AG04450 (cell line): ENCODE results near the gene PSTPIP2. TPM values are rescaled to one million over a fixed set of nuclear protein-coding genes. Genes with fewer than 3 reads are reported as not detected.

ENCODE experiments used
- CTCF ChIA-PET: fragments of 300-600, 350-600 bp; formaldehyde crosslinking; extraction: SDS; loops from one replicate; lab custom pipeline; 2022; ENCODE audit warnings: antibody characterized with exemption, inconsistent platforms; lab: Charles Lee
- POLR2A ChIA-PET: fragments of 350-600 bp; formaldehyde crosslinking; extraction: SDS; loops from one replicate; lab custom pipeline; 2021; ENCODE audit warnings: antibody characterized with exemption, inconsistent platforms; lab: Yijun Ruan, JAX
- DNase-seq: peaks from one replicate; pipeline ENCODE4 v3.0.0-alpha.2; 2011; ENCODE audit warnings: low read depth, low spot score
- H3K27ac ChIP-seq: one replicate; pipeline ENCODE4 v1.5.1; 2012; ENCODE audit warnings: low read depth, low read length, control low read depth
- H3K27me3 ChIP-seq: one replicate; pipeline ENCODE4 v1.6.0; 2012; ENCODE audit warnings: low read length; ENCODE audit not compliant: control insufficient read depth, insufficient read depth
- H3K4me3 ChIP-seq: 2 replicates; pipeline ENCODE4 v1.5.1; 2011; ENCODE audit warnings: mild to moderate bottlenecking, low read depth, low read length, control low read depth
- H3K9me3 ChIP-seq: 2 replicates; pipeline ENCODE4 v1.5.1; 2012; ENCODE audit warnings: low read length; ENCODE audit not compliant: control insufficient read depth, insufficient read depth
- CTCF ChIP-seq: IDR thresholded peaks from 2 replicates; pipeline ENCODE4 v1.5.1; 2011; ENCODE audit warnings: low read depth, low read length, control low read depth, inconsistent platforms
- polyA plus RNA-seq: library from polyadenylated mRNA; depleted of rRNA; stranded (reverse); fragments of >200 nt; gene quantifications from 2 replicates; pipeline ENCODE4 v1.2.3, GENCODE V29; 2011

PSTPIP2 gene
- polyA plus RNA-seq, 1 experiment, result 12.6 TPM

- POLR2A ChIA-PET, result no interaction called here
- H3K27me3 ChIP-seq, result no peaks in the 10 kb centered on the region
- no peak for TF ChIP-seq CTCF
- peak overlapping the region; percentile 61 for H3K27ac ChIP-seq
- CTCF ChIA-PET, result no interaction called here
- H3K4me3 ChIP-seq, result peak overlapping the region; percentile 60
- DNase-seq, result no peak
- no peaks in the 10 kb centered on the region for H3K9me3 ChIP-seq
Observed at GRCh38 chr18:46028536-46028891, 43.5 kb downstream of the PSTPIP2 start.

GRCh38 chr18:46019936-46020335 lies 52.1 kb downstream of the PSTPIP2 start:
- no peaks in the 10 kb centered on the region for H3K9me3 ChIP-seq
- no peaks in the 10 kb centered on the region for H3K27me3 ChIP-seq
- no peak overlapping the region for H3K4me3 ChIP-seq
- H3K27ac ChIP-seq, result no peak overlapping the region
- DNase-seq, result no peak
- TF ChIP-seq CTCF, result no peak
- POLR2A ChIA-PET, result no interaction called here
- CTCF ChIA-PET, result interaction anchor here (0.7 kb wide), 1 partner anchor 45 kb away, joined by 4 read pairs; no protein-coding TSS in a partner anchor

- no peak overlapping the region for H3K27ac ChIP-seq
- CTCF ChIA-PET, result interaction anchor here (0.7 kb wide), 1 partner anchor 60 kb away, joined by 3 read pairs; no protein-coding TSS in a partner anchor
- H3K27me3 ChIP-seq, result no peaks in the 10 kb centered on the region
- POLR2A ChIA-PET, result no interaction called here
- H3K9me3 ChIP-seq, result no peaks in the 10 kb centered on the region
- TF ChIP-seq CTCF, result no peak
- DNase-seq, result no peak
- H3K4me3 ChIP-seq, result no peak overlapping the region
Observed at GRCh38 chr18:46013484-46014189, 58.4 kb downstream of the PSTPIP2 start.

GRCh38 chr18:46010676-46011075 lies 61.4 kb downstream of the PSTPIP2 start:
- DNase-seq, result no peak
- H3K27me3 ChIP-seq, result no peaks in the 10 kb centered on the region
- H3K4me3 ChIP-seq, result no peak overlapping the region
- ChIA-PET CTCF (interaction anchor here (1.1 to 1.4 kb wide), 2 partner anchors 36 to 63 kb away, joined by 3 to 8 read pairs; no protein-coding TSS in a partner anchor), POLR2A (no interaction called here)
- no peak for TF ChIP-seq CTCF
- no peaks in the 10 kb centered on the region for H3K9me3 ChIP-seq
- no peak overlapping the region for H3K27ac ChIP-seq

- Histone ChIP-seq H3K9me3 (no peaks in the 10 kb centered on the region), H3K4me3 (no peak overlapping the region), H3K27me3 (no peaks in the 10 kb centered on the region), H3K27ac (no peak overlapping the region)
- no peak for TF ChIP-seq CTCF
- DNase-seq, result no peak
- POLR2A ChIA-PET, result no interaction called here
- CTCF ChIA-PET, result interaction anchor here (1.4 kb wide), 1 partner anchor 36 kb away, joined by 8 read pairs; no protein-coding TSS in a partner anchor
Observed at GRCh38 chr18:46010050-46010449, 62.0 kb downstream of the PSTPIP2 start.
